Panc1 (cell line): Measurements from ENCODE around the gene NCAPD3. TPM values are rescaled to one million over a fixed set of nuclear protein-coding genes. Genes with fewer than 3 reads are reported as not detected.

Source experiments
- ATAC-seq: fragments of 200-7000 bp; cut with Tn5 transposase; 2 replicates; pipeline ENCODE4 v1.9.1; 2020; ENCODE audit warnings: mild to moderate bottlenecking, moderate library complexity
- BruUV-seq: library from RNA; stranded (reverse); fragments of 400-500 nt; replicated peaks from 2 replicates; lab custom pipeline; 2021; lab: Mats Ljungman, UMichigan
- CTCF ChIA-PET: fragments of 300-600 bp; sonication (Branson Sonifier 250); formaldehyde crosslinking; loops from one replicate; lab custom pipeline; 2022; ENCODE audit warnings: antibody characterized with exemption; lab: Charles Lee
- POLR2A ChIA-PET: fragments of 300-600 bp; sonication (Branson Sonifier 250); formaldehyde crosslinking; loops from one replicate; lab custom pipeline; 2022; ENCODE audit warnings: antibody characterized with exemption; lab: Charles Lee
- DNase-seq: peaks from one replicate; pipeline ENCODE4 v3.0.0-alpha.2; 2010; ENCODE audit warnings: low read depth, low spot score
- H3K27ac ChIP-seq: 2 replicates; pipeline ENCODE4 v1.5.1; 2011; ENCODE audit warnings: mild to moderate bottlenecking, low read length, inconsistent platforms
- H3K27me3 ChIP-seq: fragments of 200-500 bp; sonication (Bioruptor generic); 2 replicates; pipeline ENCODE4 v1.6.0; 2014; ENCODE audit warnings: low read length, inconsistent platforms; ENCODE audit not compliant: control insufficient read depth, insufficient read depth
- H3K36me3 ChIP-seq: fragments of 200-500 bp; sonication (Bioruptor generic); 2 replicates; pipeline ENCODE4 v1.5.1; 2014; ENCODE audit warnings: inconsistent platforms, mild to moderate bottlenecking, low read length, moderate library complexity; ENCODE audit not compliant: control insufficient read depth, insufficient read depth
- H3K4me1 ChIP-seq: 2 replicates; pipeline ENCODE4 v1.5.1; 2011; ENCODE audit warnings: inconsistent platforms, mild to moderate bottlenecking, low read length, moderate library complexity; ENCODE audit not compliant: control insufficient read depth, insufficient read depth
- H3K4me3 ChIP-seq, 2 experiments: 2 replicates each; pipeline ENCODE4 v1.5.1; 2011 to 2012; ENCODE audit warnings: low read depth in 2 of 2, low read length in 2 of 2, mild to moderate bottlenecking in 2 of 2, inconsistent platforms in 1 of 2, moderate library complexity in 1 of 2
- H3K9me3 ChIP-seq: fragments of 200-500 bp; sonication (Bioruptor generic); 2 replicates; pipeline ENCODE4 v1.5.1; 2014; ENCODE audit warnings: low read depth, mild to moderate bottlenecking, inconsistent platforms, low read length, moderate library complexity; ENCODE audit not compliant: control insufficient read depth, insufficient read depth
- POLR2AphosphoS5 ChIP-seq: IDR thresholded peaks from 2 replicates; pipeline ENCODE4 v1.6.1; 2012; ENCODE audit warnings: mild to moderate bottlenecking, low read depth, low read length, moderate library complexity
- REST ChIP-seq, 2 experiments: IDR thresholded peaks; 2 replicates each; pipeline ENCODE4 v1.6.1; 2011 to 2012; ENCODE audit warnings: low read depth in 2 of 2, control low read depth in 1 of 2, low read length in 1 of 2, mild to moderate bottlenecking in 1 of 2, moderate library complexity in 1 of 2; ENCODE audit not compliant: insufficient read depth in 1 of 2
- SIN3A ChIP-seq: IDR thresholded peaks from 2 replicates; pipeline ENCODE4 v1.6.1; 2012; ENCODE audit warnings: low read depth, mild to moderate bottlenecking, low read length, moderate library complexity, borderline replicate concordance; ENCODE audit not compliant: insufficient read depth
- TCF7L2 ChIP-seq: IDR thresholded peaks from 2 replicates; pipeline ENCODE4 v1.6.1; 2011; ENCODE audit warnings: mild to moderate bottlenecking, low read depth, low read length, inconsistent platforms
- in situ Hi-C: cut with HindIII; loops from 2 replicates; pipeline ENCODE4 v1.10.0; 2016; ENCODE audit warnings: low sequenced_read_pairs, low pct_unique_long_range_greater_than_20kb
- intact Hi-C: fragments of 100-400 bp; cut with micrococcal nuclease; formaldehyde crosslinking; loops from one replicate; pipeline ENCODE4 v1.10.0; 2022; ENCODE audit not compliant: unreplicated experiment
- total RNA-seq: library from RNA; stranded (reverse); gene quantifications from one replicate; pipeline ENCODE4 v1.2.1, GENCODE V29; 2021; ENCODE audit not compliant: unreplicated experiment
- TF ChIP-seq, protein P1 (sequence below): fragments of 450-650 bp; IDR thresholded peaks from 2 replicates; pipeline ENCODE4 v1.5.1; 2017; ENCODE audit warnings: mild to moderate bottlenecking

The NCAPD3 gene
- total RNA-seq, 1 experiment from 2014 or later = 75.9 TPM

GRCh38 chr11:134155456-134155855 is 68.3 kb downstream of the NCAPD3 start:
- Histone ChIP-seq H3K36me3 (peaks cover 9% of the 10 kb centered on the region), H3K4me3 (no peak overlapping the region), H3K4me1 (no peaks in the 10 kb centered on the region), H3K27ac (no peak overlapping the region), H3K9me3 (no peaks in the 10 kb centered on the region), H3K27me3 (no peaks in the 10 kb centered on the region)
- in situ Hi-C loops (no loop called here), intact Hi-C loops (no loop called here)
- ATAC-seq = no peak
- BruUV-seq = no TSS peak
- CTCF ChIA-PET = no interaction called here
- POLR2A ChIA-PET = no interaction called here
- DNase-seq = no peak
- no peak for TF ChIP-seq REST (IDR thresholded peaks at IDR 0.05; ENCODE audit: insufficient read depth in 1 of 2, low read depth in 2 of 2, low read length in 1 of 2)
- no peak for TF ChIP-seq TCF7L2
- TF ChIP-seq, protein P1, sequence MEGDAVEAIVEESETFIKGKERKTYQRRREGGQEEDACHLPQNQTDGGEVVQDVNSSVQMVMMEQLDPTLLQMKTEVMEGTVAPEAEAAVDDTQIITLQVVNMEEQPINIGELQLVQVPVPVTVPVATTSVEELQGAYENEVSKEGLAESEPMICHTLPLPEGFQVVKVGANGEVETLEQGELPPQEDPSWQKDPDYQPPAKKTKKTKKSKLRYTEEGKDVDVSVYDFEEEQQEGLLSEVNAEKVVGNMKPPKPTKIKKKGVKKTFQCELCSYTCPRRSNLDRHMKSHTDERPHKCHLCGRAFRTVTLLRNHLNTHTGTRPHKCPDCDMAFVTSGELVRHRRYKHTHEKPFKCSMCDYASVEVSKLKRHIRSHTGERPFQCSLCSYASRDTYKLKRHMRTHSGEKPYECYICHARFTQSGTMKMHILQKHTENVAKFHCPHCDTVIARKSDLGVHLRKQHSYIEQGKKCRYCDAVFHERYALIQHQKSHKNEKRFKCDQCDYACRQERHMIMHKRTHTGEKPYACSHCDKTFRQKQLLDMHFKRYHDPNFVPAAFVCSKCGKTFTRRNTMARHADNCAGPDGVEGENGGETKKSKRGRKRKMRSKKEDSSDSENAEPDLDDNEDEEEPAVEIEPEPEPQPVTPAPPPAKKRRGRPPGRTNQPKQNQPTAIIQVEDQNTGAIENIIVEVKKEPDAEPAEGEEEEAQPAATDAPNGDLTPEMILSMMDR = no peak
- TF ChIP-seq SIN3A = no peak
- no peak for TF ChIP-seq POLR2AphosphoS5

DNA sequence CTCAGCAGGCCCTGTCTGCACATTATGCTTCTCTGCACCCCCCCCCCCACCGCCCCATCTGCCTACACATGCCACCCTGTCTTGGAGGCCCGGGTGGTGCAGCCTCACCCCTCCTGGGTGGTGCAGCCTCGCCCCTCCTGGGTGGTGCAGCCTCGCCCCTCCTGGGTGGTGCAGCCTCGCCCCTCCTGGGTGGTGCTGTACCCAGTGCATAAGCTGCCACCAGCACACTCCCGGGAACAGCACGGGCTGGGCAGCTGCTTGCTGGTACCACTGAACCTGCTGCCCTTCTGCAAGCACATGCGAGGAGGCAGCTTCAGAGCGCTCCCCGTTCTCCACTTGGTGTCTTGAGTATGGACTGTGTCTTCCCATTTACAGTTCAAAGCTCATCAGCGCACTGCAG is 69.3 kb downstream of the NCAPD3 start:
- CTCF ChIA-PET = no interaction called here
- BruUV-seq = no TSS peak
- ATAC-seq = no peak

More for the DNA sequence above, 69.3 kb downstream of the NCAPD3 start:
- Histone ChIP-seq H3K36me3 (peaks cover 5% of the 10 kb centered on the region), H3K27me3 (no peaks in the 10 kb centered on the region), H3K4me1 (no peaks in the 10 kb centered on the region), H3K9me3 (no peaks in the 10 kb centered on the region), H3K4me3 (no peak overlapping the region), H3K27ac (no peak overlapping the region)
- no peak for DNase-seq
- TF ChIP-seq, protein P1 = no peak
- no peak for TF ChIP-seq POLR2AphosphoS5
- TF ChIP-seq SIN3A = no peak
- TF ChIP-seq TCF7L2 = no peak
- TF ChIP-seq REST (IDR thresholded peaks at IDR 0.05; ENCODE audit: insufficient read depth in 1 of 2, low read depth in 2 of 2, low read length in 1 of 2) = no peak
- POLR2A ChIA-PET = no interaction called here
- intact Hi-C loops = no loop called here
- in situ Hi-C loops = no loop called here
